IPS DF 4.7 (cell line): ENCODE data around the gene TMEM54.

Experiments used
- DNase-seq: peaks from one replicate; pipeline ENCODE4 v3.0.0-alpha.2; 2013; ENCODE audit warnings: low spot score; ENCODE audit errors: extremely low read depth

The TMEM54 gene

GRCh38 chr1:32895325-32896215 is 5.6 kb downstream of the TMEM54 start:
- DNase-seq: no peak

GRCh38 chr1:32894681-32895080 is 6.5 kb downstream of the TMEM54 start:
- no peak for DNase-seq

GRCh38 chr1:32894019-32894600 is 7.1 kb downstream of the TMEM54 start:
- DNase-seq: no peak

GRCh38 chr1:32893198-32894018 is 7.8 kb downstream of the TMEM54 start:
- no peak for DNase-seq

GRCh38 chr1:32892368-32893197 is 8.6 kb downstream of the TMEM54 start:
- no peak for DNase-seq

- no peak for DNase-seq
Observed at GRCh38 chr1:32891630-32892029, 9.6 kb downstream of the TMEM54 start.

- no peak for DNase-seq
Observed at GRCh38 chr1:32891241-32891570, 10.0 kb downstream of the TMEM54 start.

GRCh38 chr1:32890516-32891240 is 10.5 kb downstream of the TMEM54 start:
- no peak for DNase-seq

GRCh38 chr1:32889731-32890278 is 11.4 kb downstream of the TMEM54 start:
- no peak for DNase-seq

- no peak for DNase-seq
Observed at GRCh38 chr1:32888677-32889420, 12.3 kb downstream of the TMEM54 start.

- DNase-seq: no peak
Observed at GRCh38 chr1:32888134-32888533, 13.1 kb downstream of the TMEM54 start.

- no peak for DNase-seq
Observed at GRCh38 chr1:32887623-32888022, 13.6 kb downstream of the TMEM54 start.

GRCh38 chr1:32886828-32887414 is 14.3 kb downstream of the TMEM54 start:
- DNase-seq: no peak

- no peak for DNase-seq
Observed at GRCh38 chr1:32886004-32886827, 15.0 kb downstream of the TMEM54 start, which contains the start of gene HPCA. Gene HPCA, plus strand, starts transcription at chr1:32886491. Its CDS starts 2,408 bp downstream, at chr1:32888899.

GRCh38 chr1:32885676-32886003 is 15.5 kb downstream of the TMEM54 start:
- no peak for DNase-seq

GRCh38 chr1:32884726-32885125 is 16.5 kb downstream of the TMEM54 start:
- no peak for DNase-seq

- DNase-seq: no peak
Observed at GRCh38 chr1:32884032-32884372, 17.2 kb downstream of the TMEM54 start.

GRCh38 chr1:32883338-32884031 is 17.7 kb downstream of the TMEM54 start:
- DNase-seq: no peak
